Fibroblast of villous mesenchyme (primary cell): Measurements from ENCODE around the gene AGAP3. TPM values are rescaled to one million over a fixed set of nuclear protein-coding genes. Genes with fewer than 3 reads are reported as not detected.

Experiments
- DNase-seq: peaks from one replicate; pipeline ENCODE4 v3.0.0-alpha.2; 2010; ENCODE audit warnings: low read depth
- H3K4me3 ChIP-seq: 2 replicates; pipeline ENCODE4 v1.5.1; 2011; ENCODE audit warnings: low read depth, mild to moderate bottlenecking, low read length
- total RNA-seq: library from RNA; depleted of rRNA; stranded (reverse); fragments of >200 nt; gene quantifications from 2 replicates; pipeline ENCODE4 v1.2.3, GENCODE V29; 2012
- TF ChIP-seq, protein P1 (sequence below): IDR thresholded peaks from 2 replicates; pipeline ENCODE4 v1.5.1; 2012; ENCODE audit warnings: low read depth, mild to moderate bottlenecking, low read length; ENCODE audit not compliant: insufficient read depth

The AGAP3 gene
- total RNA-seq, 1 donor: 59.2 TPM

DNA sequence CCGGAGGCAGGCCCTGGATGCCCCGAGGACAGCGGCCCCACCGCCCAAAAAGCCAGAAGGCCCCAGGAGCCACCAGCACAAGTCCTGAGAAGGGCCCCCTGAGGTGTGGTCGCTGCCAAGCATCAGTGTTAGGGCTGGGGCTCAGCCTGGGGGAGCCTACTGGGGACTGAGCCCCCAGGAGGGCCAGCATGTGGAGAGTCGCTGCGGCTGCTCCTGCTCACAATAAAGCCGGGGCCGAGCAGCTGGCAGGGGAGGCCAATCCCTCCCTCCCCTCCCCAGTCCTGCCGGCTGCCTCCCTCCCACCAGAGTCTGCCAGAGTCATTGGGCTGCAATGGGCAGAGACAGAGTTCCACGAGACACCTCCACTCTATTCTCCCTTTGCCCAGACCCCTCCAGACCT, 41.0 kb upstream of the AGAP3 start:
- TF ChIP-seq, protein P1, sequence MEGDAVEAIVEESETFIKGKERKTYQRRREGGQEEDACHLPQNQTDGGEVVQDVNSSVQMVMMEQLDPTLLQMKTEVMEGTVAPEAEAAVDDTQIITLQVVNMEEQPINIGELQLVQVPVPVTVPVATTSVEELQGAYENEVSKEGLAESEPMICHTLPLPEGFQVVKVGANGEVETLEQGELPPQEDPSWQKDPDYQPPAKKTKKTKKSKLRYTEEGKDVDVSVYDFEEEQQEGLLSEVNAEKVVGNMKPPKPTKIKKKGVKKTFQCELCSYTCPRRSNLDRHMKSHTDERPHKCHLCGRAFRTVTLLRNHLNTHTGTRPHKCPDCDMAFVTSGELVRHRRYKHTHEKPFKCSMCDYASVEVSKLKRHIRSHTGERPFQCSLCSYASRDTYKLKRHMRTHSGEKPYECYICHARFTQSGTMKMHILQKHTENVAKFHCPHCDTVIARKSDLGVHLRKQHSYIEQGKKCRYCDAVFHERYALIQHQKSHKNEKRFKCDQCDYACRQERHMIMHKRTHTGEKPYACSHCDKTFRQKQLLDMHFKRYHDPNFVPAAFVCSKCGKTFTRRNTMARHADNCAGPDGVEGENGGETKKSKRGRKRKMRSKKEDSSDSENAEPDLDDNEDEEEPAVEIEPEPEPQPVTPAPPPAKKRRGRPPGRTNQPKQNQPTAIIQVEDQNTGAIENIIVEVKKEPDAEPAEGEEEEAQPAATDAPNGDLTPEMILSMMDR: no peak
- H3K4me3 ChIP-seq: no peak overlapping the region
- DNase-seq: no peak

GRCh38 chr7:151045967-151046366, 40.3 kb upstream of the AGAP3 start:
- DNase-seq: no peak
- H3K4me3 ChIP-seq: no peak overlapping the region
- TF ChIP-seq, protein P1: no peak

DNA sequence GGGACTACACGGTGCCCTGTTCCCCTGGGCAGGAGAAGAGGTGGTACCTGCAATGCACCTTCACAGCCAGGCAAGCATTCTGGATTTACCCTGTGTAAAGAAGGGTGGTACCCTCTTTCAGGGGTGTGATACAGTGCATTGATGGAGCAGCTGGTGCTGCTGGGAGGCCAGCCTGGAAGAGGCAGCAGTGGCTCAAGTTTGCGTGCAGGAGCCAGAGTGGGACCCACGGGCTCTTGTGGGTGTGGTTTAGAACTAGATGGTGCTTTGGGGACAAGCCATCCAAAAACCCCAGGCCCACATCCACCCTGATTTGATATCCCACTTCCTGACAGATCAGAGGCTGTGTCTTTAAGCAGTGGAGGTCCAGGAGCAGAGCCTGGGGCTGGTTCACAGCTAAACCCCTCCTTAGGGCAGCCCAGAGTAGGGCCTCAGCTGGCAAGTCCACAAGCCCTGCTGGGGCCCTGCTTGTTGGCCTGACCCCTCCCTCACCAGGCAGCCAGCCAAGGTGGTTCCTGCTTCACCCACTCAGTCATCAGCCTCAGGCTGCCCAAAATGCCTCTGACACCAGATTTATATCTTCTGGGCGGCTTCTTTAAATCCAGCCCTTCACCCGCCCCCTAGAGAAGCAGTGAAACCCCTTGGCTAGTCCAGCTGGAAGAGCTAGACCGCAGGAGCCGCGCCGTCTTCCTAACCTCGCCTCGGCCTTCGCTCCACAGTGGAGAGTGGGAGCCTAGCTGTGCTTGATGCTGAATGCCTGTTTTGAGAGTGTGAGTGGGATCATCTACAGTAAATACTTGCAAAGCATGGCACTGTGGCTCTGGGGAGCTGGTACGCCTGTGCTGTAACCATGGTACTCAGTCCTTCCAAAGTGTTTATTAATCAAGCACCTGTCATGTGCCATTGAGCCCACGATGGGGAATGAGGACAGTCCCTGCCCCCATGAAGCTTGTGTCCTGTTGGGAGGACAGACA, 39.4 kb upstream of the AGAP3 start:
- TF ChIP-seq, protein P1: no peak

DNA sequence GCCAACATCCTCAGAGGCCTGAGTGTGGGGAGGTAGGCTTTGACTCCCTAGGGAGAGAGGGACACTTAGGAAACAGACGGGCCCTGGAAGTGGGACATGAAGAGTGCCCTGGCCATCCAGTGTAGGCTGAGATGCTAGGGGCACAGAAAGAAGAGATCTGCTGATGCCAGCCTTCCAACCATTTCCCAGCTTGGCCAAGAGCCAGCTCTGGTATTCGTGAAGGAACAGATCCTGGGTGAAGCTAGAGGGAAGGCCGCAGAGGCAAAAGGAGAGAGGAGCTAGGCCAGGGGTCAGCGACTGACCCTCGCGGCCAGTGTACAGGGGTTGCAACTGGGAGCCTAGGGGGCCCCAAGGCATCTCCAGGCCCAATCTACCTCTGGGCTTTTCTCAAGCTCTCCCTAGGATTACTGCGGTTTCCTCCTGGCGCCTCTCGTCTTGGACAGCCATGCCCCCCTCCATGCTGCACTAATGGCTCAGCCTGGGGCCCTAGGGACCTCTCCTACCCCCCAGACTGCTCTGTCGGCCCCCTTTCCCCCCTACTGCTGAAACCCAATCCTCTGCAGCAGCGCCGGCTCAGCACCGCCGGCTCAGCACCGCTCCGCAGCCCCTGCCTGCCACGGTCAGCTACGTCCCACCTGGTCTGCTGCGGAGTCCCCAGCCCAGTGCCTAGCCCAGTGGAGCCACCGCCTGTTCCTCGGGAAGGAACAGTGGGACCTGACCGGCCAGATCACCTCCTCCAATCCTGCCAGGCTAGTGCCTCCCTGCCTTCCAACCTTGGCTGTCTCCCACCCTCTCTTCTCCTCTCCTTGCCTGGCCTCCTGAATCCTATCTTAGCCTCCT, 38.1 kb upstream of the AGAP3 start, which contains the start of gene ASIC3:
TSS of gene ASIC3 (plus strand) at position 556 of the 840 bp plus-strand sequence. CDS start 355 bp downstream, outside the sequence.
- DNase-seq: no peak
- no peak within 1 kb of the TSS for H3K4me3 ChIP-seq
- TF ChIP-seq, protein P1: no peak

More for the DNA sequence above, 39.4 kb upstream of the AGAP3 start:
- no peak overlapping the region for H3K4me3 ChIP-seq
- DNase-seq: peak; percentile 93

DNA sequence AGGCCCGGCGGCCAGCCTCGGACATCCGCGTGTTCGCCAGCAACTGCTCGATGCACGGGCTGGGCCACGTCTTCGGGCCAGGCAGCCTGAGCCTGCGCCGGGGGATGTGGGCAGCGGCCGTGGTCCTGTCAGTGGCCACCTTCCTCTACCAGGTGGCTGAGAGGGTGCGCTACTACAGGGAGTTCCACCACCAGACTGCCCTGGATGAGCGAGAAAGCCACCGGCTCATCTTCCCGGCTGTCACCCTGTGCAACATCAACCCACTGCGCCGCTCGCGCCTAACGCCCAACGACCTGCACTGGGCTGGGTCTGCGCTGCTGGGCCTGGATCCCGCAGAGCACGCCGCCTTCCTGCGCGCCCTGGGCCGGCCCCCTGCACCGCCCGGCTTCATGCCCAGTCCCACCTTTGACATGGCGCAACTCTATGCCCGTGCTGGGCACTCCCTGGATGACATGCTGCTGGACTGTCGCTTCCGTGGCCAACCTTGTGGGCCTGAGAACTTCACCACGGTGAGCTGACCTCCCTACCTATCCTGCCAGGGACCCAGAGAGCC, 37.3 kb upstream of the AGAP3 start:
- no peak for DNase-seq
- H3K4me3 ChIP-seq: no peak overlapping the region
- TF ChIP-seq, protein P1: no peak

DNA sequence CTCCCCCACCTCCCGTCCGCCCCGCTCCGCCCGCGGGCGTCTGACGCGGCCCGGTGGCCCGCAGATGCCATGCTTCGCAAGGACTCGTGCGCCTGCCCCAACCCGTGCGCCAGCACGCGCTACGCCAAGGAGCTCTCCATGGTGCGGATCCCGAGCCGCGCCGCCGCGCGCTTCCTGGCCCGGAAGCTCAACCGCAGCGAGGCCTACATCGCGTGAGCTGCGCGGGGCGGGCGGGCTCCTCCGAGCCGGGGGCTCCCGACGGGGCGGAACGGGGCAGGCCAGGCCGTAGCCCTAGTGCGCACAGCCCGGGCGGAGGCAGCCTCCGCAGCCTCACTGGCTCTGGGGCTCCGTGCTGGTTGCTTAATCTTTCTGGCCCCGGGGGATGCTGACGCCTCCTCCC, 35.2 kb upstream of the AGAP3 start:
- DNase-seq: peak; percentile 84
- TF ChIP-seq, protein P1: no peak
- H3K4me3 ChIP-seq: no peak overlapping the region
